SKM-1 (cell line): ENCODE results near the gene SUN3.
"Not testable (repeated sequence)": the region's sequence is repeated elsewhere in the genome, so short reads cannot be mapped to it uniquely, and the experiment has no call there.

ENCODE experiments used
- DNase-seq: peaks from one replicate; lab custom pipeline; 2025; ENCODE audit not compliant: unreplicated experiment; lab: John Stamatoyannopoulos, UW

SUN3 gene

DNA sequence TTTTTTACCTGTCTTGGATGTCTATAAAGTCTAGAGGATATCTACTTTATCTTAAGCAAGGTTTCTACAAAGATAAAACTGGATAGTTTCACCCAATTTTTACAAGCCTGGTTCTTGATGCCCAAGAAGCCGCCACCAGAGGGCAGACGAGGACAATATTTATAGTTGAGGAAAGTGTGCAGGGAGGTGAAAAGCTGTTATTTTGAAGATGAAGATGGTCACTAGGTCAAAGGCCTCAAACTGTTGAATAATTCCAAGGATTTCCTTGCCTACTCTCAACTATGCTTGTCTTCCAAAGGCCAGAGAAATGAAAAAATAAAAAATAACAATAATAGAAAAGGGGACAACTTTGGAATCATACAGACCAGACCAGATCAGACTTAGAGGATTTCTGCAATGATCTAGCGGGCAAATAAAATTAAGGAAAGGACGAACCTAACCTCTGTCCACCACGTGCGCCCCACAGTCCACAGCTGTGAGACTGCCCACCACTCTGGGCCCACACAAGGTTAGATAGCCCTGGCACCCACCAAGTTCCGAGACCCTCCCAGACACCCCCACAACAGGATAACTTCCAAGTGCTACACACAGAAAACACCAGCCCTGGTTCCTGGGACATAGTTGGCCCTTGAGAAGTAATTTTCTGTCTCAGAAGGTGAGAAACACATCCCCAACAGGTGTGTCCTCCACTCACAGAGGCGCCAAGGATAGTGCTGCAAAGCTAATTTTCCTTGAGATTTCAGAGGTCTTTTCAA lies 83.5 kb downstream of the SUN3 start:
- DNase-seq = peak; percentile 59

- no peak for DNase-seq
These were observed 84.2 kb downstream of the SUN3 start for GRCh38 chr7:47944536-47945260.

- no peak for DNase-seq
These were observed 85.0 kb downstream of the SUN3 start for GRCh38 chr7:47943676-47944474.

- DNase-seq = not testable (repeated sequence)
These were observed 86.3 kb downstream of the SUN3 start for GRCh38 chr7:47942651-47943050.

GRCh38 chr7:47942132-47942531 lies 86.8 kb downstream of the SUN3 start:
- DNase-seq = no peak

GRCh38 chr7:47941136-47941844 lies 87.6 kb downstream of the SUN3 start:
- no peak for DNase-seq

DNA sequence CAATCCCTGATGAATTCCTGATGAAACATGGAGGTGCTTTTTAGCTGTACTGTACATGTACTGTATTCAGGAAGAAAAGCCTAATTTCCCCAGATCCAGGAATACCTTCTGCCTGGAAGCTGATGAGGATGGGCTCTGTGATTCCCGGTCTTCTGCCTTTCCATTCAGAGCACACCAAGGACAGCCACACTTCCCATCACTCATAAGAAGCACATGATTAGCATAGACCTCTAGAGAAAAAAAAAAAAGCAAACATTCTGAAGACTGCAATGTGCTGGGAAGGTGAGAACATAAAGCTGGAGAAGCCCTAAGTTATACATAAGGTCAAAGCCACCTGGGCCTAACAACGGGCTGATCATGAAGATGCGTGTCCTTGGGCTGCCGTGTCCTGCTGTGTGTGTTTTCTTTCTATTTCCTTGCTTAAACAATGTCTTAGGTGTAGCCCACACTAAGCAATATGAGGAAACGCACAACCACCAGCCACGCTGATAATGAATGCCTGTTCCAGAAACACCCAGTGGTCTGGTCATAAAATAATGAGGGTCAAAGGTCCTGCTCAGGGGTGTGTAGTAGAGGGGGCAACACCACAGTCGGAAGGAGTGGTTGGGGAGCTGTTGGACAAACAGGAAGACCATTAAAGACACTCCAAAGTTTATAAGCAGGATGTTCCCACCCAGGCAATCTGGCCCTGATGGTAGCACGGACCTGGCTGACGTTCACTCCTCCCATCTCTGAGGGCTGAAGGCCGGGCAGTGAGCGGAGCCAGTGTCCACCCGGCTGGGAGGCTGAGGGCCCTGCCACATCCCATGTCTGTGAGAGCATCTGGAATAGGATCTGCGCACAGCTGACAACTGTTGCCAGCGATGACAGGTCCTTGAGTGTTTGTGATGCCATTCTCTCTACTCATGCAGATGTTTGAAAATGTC lies 88.6 kb downstream of the SUN3 start:
- no peak for DNase-seq

DNA sequence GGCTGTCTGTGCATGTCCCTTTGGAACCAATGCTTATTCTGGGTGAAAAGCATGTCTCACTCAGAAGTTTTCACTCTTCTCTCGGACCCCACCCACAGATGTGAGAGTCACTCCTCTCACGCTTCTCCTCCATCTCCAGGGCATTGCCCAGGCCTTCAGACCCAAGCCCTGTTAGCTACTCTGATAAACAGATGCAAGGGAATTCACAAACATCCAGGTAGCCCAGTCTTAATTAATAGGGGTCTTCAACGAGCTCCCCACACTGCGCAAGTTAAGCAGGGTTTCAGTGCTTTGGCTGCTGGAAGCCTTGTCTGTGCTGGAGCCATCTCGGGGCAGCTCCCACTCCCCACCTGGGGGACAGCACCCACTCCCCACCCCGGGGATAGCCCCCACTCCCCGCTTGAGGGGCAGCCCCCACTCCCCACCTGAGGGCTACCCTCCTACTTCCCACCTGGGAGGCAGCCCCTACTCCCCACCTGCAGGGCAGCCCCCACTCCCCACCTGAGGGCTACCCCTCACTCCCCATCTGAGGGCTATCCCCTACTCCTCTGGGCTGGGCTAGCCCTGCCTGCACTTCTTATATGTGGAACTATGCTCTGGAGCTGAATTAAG lies 89.4 kb downstream of the SUN3 start:
- no peak for DNase-seq

DNA sequence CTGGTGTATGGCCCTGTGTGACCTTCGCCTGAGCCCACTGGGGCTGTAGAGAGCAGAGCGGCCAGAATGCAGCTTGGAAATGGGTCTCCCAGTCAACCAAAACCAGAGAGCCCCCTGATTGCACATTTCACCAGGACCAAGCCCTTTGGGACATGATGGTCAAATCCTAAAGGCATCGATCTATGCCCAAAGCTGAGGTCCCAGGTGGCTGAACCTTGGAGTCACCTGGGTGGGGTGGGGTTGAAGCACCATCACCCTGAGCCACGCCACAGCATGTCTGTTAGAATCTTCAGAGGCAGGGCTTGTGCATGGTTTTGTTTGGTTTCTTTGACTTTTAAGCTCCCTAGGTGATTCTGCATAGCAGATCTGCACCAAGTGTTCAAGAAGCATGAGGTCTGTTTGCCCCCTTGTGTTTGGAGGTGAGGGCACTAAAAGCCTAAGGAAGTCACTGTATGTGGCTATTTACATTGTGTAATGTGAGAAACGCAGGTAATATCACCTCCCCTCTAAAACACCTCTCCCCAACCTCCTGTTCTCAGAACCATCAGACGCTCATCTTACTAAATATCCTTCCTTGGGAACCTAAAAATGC lies 90.2 kb downstream of the SUN3 start:
- DNase-seq = no peak

DNA sequence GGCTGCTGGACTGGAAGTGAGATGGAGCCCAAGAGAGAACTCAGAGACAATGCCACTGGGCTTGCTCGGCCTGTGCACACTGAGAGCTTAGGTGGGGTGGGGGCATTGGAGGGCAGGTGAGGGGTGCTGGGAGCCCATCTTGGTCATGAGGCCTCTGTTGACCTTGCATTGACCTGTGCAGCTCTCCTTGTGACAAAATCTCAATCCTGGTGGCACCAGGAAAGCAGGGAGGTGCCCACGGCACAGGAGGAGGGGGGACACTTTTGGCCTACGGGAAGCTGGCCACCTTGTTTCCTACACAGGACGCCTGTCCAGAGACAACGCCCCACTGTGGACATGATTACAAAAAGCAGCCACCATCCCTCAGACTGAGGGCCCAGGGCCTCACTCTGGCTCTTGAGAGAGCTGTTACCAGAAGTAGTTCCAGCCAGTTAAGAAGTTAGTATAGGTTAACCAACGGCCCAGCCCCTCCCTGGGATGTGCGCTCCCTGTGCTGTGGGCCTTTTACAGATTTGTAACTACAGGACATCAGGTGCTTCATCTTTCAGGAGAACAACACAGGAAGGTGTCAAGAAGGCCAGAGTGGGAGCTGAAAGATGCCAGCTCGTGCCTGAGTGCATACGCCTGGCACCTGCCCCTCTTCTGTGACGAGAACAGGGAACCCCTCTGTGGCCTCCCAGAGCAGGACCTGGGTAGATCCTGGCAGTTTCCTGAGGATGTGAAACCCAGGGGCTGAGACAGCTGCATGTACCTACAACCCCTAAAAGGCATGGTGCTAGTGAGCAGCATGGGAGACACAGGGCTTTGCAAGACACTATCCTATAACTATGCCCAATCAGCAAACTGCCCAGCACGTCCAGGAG lies 91.0 kb downstream of the SUN3 start:
- no peak for DNase-seq
